Choroid plexus epithelial cell (primary cell): ENCODE data around the gene ADGRL1.
"Not testable (repeated sequence)": the region's sequence is repeated elsewhere in the genome, so short reads cannot be mapped to it uniquely, and the experiment has no call there.

Experiments
- DNase-seq: peaks from one replicate; pipeline ENCODE4 v3.0.0-alpha.2; 2010; ENCODE audit warnings: low read depth
- H3K4me3 ChIP-seq: 2 replicates; pipeline ENCODE4 v1.5.1; 2011; ENCODE audit warnings: low read depth, mild to moderate bottlenecking, control low read depth, low read length, moderate library complexity
- CTCF ChIP-seq: conservative IDR thresholded peaks from 2 replicates; pipeline ENCODE4 v1.5.1; 2011; ENCODE audit warnings: low read depth, mild to moderate bottlenecking, control low read depth, inconsistent platforms, low read length, moderate library complexity

Gene ADGRL1

GRCh38 chr19:14197882-14198281 lies 8.1 kb downstream of the ADGRL1 start:
- no peak overlapping the region for H3K4me3 ChIP-seq
- no peak for TF ChIP-seq CTCF
- DNase-seq: no peak

GRCh38 chr19:14197288-14197687 lies 8.7 kb downstream of the ADGRL1 start:
- H3K4me3 ChIP-seq, DNase-seq: not testable (repeated sequence)

GRCh38 chr19:14196105-14196504 lies 9.9 kb downstream of the ADGRL1 start:
- peak; percentile 72 for TF ChIP-seq CTCF
- DNase-seq: peak; percentile 60
- not testable (repeated sequence) for H3K4me3 ChIP-seq

GRCh38 chr19:14195216-14195615 lies 10.8 kb downstream of the ADGRL1 start:
- not testable (repeated sequence) for H3K4me3 ChIP-seq, DNase-seq

- no peak overlapping the region for H3K4me3 ChIP-seq
- TF ChIP-seq CTCF: no peak
- DNase-seq: no peak
Observed at GRCh38 chr19:14189415-14189814, 16.6 kb downstream of the ADGRL1 start.

- H3K4me3 ChIP-seq: not testable (repeated sequence)
Observed at GRCh38 chr19:14188086-14188485, 17.9 kb downstream of the ADGRL1 start.

GRCh38 chr19:14187561-14187960 lies 18.4 kb downstream of the ADGRL1 start:
- TF ChIP-seq CTCF: no peak
- no peak overlapping the region for H3K4me3 ChIP-seq
- DNase-seq: no peak

More at GRCh38 chr19:14188086-14188485, 17.9 kb downstream of the ADGRL1 start:
- not testable (repeated sequence) for DNase-seq

- not testable (repeated sequence) for H3K4me3 ChIP-seq, DNase-seq
Observed at GRCh38 chr19:14186684-14187083, 19.3 kb downstream of the ADGRL1 start.

- DNase-seq, H3K4me3 ChIP-seq: not testable (repeated sequence)
Observed at GRCh38 chr19:14185691-14186090, 20.3 kb downstream of the ADGRL1 start.

- no peak for TF ChIP-seq CTCF
- no peak overlapping the region for H3K4me3 ChIP-seq
- no peak for DNase-seq
Observed at GRCh38 chr19:14185158-14185557, 20.8 kb downstream of the ADGRL1 start.
